Bronchial epithelial cell (primary cell): ENCODE results near the gene ATN1. TPM values are rescaled to one million over a fixed set of nuclear protein-coding genes. Genes with fewer than 3 reads are reported as not detected.

Experiments used
- DNase-seq: peaks from one replicate; pipeline ENCODE4 v3.0.0-alpha.2; 2010; ENCODE audit warnings: low read depth
- FAIRE-seq: peaks from 2 replicates; lab custom pipeline; 2011; peaks lifted over from hg19 to GRCh38; lab: Jason Lieb, UNC
- H3K27me3 ChIP-seq: 2 replicates; pipeline ENCODE4 v1.5.1; 2011; ENCODE audit warnings: low read length; ENCODE audit not compliant: control insufficient read depth, insufficient read depth
- H3K36me3 ChIP-seq: 2 replicates; pipeline ENCODE4 v1.5.1; 2011; ENCODE audit warnings: low read length; ENCODE audit not compliant: control insufficient read depth, insufficient read depth
- H3K4me3 ChIP-seq: 2 replicates; pipeline ENCODE4 v1.5.1; 2011; ENCODE audit warnings: mild to moderate bottlenecking, low read depth, low read length, control low read depth
- CTCF ChIP-seq: IDR thresholded peaks from 2 replicates; pipeline ENCODE4 v1.5.1; 2011; ENCODE audit warnings: mild to moderate bottlenecking, moderate library complexity, low read length, control low read depth, inconsistent platforms; ENCODE audit not compliant: insufficient read depth, severe bottlenecking
- total RNA-seq: library from RNA; depleted of rRNA; stranded (reverse); fragments of >200 nt; gene quantifications from 2 replicates; pipeline ENCODE4 v1.2.1, GENCODE V29; 2014

ATN1 gene
- total RNA-seq, 1 donor from 2014 or later: 7.1 TPM

- FAIRE-seq: no peak
- no peak for DNase-seq
- H3K36me3 ChIP-seq: peaks cover 2% of the 10 kb centered on the region
- H3K4me3 ChIP-seq: no peak overlapping the region
- H3K27me3 ChIP-seq: no peaks in the 10 kb centered on the region
- TF ChIP-seq CTCF: no peak
Measured at GRCh38 chr12:6950401-6950801, 22.6 kb downstream of the ATN1 start.

GRCh38 chr12:6950811-6951540 is 23.2 kb downstream of the ATN1 start, which contains the start of gene PTPN6:
PTPN6 (plus strand) TSS chr12:6951356; CDS start chr12:6951513, 157 bp downstream.
- Histone ChIP-seq H3K36me3 (peaks cover 2% of the 10 kb centered on the region), H3K27me3 (no peaks in the 10 kb centered on the region), H3K4me3 (no peak within 1 kb of the TSS)
- DNase-seq (no peak), FAIRE-seq (no peak)
- TF ChIP-seq CTCF: no peak

GRCh38 chr12:6951551-6952120 is 23.9 kb downstream of the ATN1 start:
- Histone ChIP-seq H3K36me3 (peaks cover 4% of the 10 kb centered on the region), H3K4me3 (no peak overlapping the region), H3K27me3 (no peaks in the 10 kb centered on the region)
- DNase-seq (no peak), FAIRE-seq (no peak)
- TF ChIP-seq CTCF: no peak

GRCh38 chr12:6952121-6952862 is 24.5 kb downstream of the ATN1 start:
- Histone ChIP-seq H3K4me3 (no peak overlapping the region), H3K27me3 (no peaks in the 10 kb centered on the region), H3K36me3 (peaks cover 6% of the 10 kb centered on the region)
- TF ChIP-seq CTCF: no peak
- FAIRE-seq: peak; percentile 52
- DNase-seq: no peak

- Histone ChIP-seq H3K36me3 (peaks cover 6% of the 10 kb centered on the region), H3K27me3 (no peaks in the 10 kb centered on the region), H3K4me3 (no peak overlapping the region)
- DNase-seq (no peak), FAIRE-seq (no peak)
- TF ChIP-seq CTCF: no peak
Measured at GRCh38 chr12:6952863-6953441, 25.2 kb downstream of the ATN1 start.
